Stimulated activated CD4-positive, alpha-beta T cell treated with anti-CD3 and anti-CD28 coated beads, Interleukin-2, amount 100 ng/mL, for 48 hours (primary cell): ENCODE data around the gene CCL26.
"Not testable (repeated sequence)": the region's sequence is repeated elsewhere in the genome, so short reads cannot be mapped to it uniquely, and the experiment has no call there.

Experiments used
- DNase-seq, 2 donors: peaks; one replicate each; pipeline ENCODE4 v3.0.0-alpha.2; 2020

Gene CCL26

GRCh38 chr7:75772081-75773077, at the start of gene CCL26:
CCL26 (minus strand) TSS chr7:75772211; CDS start chr7:75772176, 35 bp downstream.
- no peak for DNase-seq

- DNase-seq: no peak
Observed at GRCh38 chr7:75820688-75821087, 48.7 kb upstream of the CCL26 start.

GRCh38 chr7:75819711-75820110, 47.7 kb upstream of the CCL26 start:
- DNase-seq: no peak

- no peak for DNase-seq
Observed at GRCh38 chr7:75818472-75818871, 46.5 kb upstream of the CCL26 start.

GRCh38 chr7:75817116-75817515, 45.1 kb upstream of the CCL26 start:
- DNase-seq: no peak

GRCh38 chr7:75815418-75816064, 43.5 kb upstream of the CCL26 start:
- DNase-seq: no peak

GRCh38 chr7:75814407-75814947, 42.5 kb upstream of the CCL26 start:
- DNase-seq: no peak

- no peak for DNase-seq
Observed at GRCh38 chr7:75813781-75814236, 41.8 kb upstream of the CCL26 start, which contains the start of gene CCL24. CCL24 (minus strand) TSS chr7:75813806; CDS start chr7:75813715, 91 bp downstream.

GRCh38 chr7:75813084-75813483, 41.1 kb upstream of the CCL26 start:
- DNase-seq: no peak

GRCh38 chr7:75811894-75812678, 40.1 kb upstream of the CCL26 start:
- no peak for DNase-seq

- DNase-seq: no peak
Observed at GRCh38 chr7:75809396-75809795, 37.4 kb upstream of the CCL26 start.

- DNase-seq: no peak
Observed at GRCh38 chr7:75808106-75808505, 36.1 kb upstream of the CCL26 start.

GRCh38 chr7:75807452-75807851, 35.4 kb upstream of the CCL26 start:
- DNase-seq: no peak

- DNase-seq: no peak
Observed at GRCh38 chr7:75806560-75807307, 34.7 kb upstream of the CCL26 start.

GRCh38 chr7:75804705-75805104, 32.7 kb upstream of the CCL26 start:
- no peak for DNase-seq

GRCh38 chr7:75804004-75804403, 32.0 kb upstream of the CCL26 start:
- DNase-seq: no peak

- DNase-seq: no peak
Observed at GRCh38 chr7:75802552-75802821, 30.5 kb upstream of the CCL26 start.

GRCh38 chr7:75798770-75799169, 26.8 kb upstream of the CCL26 start:
- DNase-seq: no peak

GRCh38 chr7:75796420-75796819, 24.4 kb upstream of the CCL26 start:
- DNase-seq: no peak

- DNase-seq: no peak
Observed at GRCh38 chr7:75795831-75796285, 23.8 kb upstream of the CCL26 start.

GRCh38 chr7:75793676-75794075, 21.7 kb upstream of the CCL26 start:
- no peak for DNase-seq

GRCh38 chr7:75792567-75792966, 20.6 kb upstream of the CCL26 start:
- DNase-seq: not testable (repeated sequence)
